ENCODE measurements around the gene IL13RA2. TPM values are rescaled to one million over a fixed set of nuclear protein-coding genes. Genes with fewer than 3 reads are reported as not detected.

The IL13RA2 gene
- total and polyA plus RNA-seq, 4 experiments from 2014 or later = not detected

Other genes with a start within 250 kb of the IL13RA2 start
- not detected for gene RBMXL3, start 171.8 kb upstream of the IL13RA2 start, total RNA-seq
- not detected for gene RBMXL3, start 171.8 kb upstream of the IL13RA2 start, polyA plus RNA-seq
- gene LRCH2, start 216.5 kb upstream of the IL13RA2 start, total RNA-seq = not detected
- not detected for gene LRCH2, start 216.5 kb upstream of the IL13RA2 start, polyA plus RNA-seq

All from CD4-positive, alpha-beta memory T cell (primary cell).